Stomach (tissue), 9 donors: ENCODE measurements around the gene CREB5. TPM values are rescaled to one million over a fixed set of nuclear protein-coding genes. Genes with fewer than 3 reads are reported as not detected.
A peak's percentile ranks its signal among the peaks of the same experiment; 100 is the strongest.

Experiments
- DNase-seq, 2 donors: peaks; one replicate each; pipeline versions ENCODE4 v3.0.0 to v3.0.0-alpha.2; 2013 to 2019
- H3K27ac ChIP-seq, 5 donors: fragments of 200-600 bp in 4 of 5; sonication (generic) in 4 of 5; one replicate each; pipeline ENCODE4 v1.5.1; 2013 to 2019; ENCODE audit warnings: mild to moderate bottlenecking in 1 of 5, moderate library complexity in 1 of 5
- H3K27me3 ChIP-seq, 3 donors: fragments of 200-600 bp; sonication (generic); one replicate each; pipeline ENCODE4 v1.5.1; 2017 to 2019; ENCODE audit warnings: mixed run types in 1 of 3
- H3K36me3 ChIP-seq, 4 donors: fragments of 200-600 bp; sonication (generic); 1 replicate in 3 of 4; 2 replicates in 1 of 4; pipeline ENCODE4 v1.5.1; 2016 to 2019
- H3K4me1 ChIP-seq, 4 donors: fragments of 200-600 bp; sonication (generic); one replicate each; pipeline ENCODE4 v1.5.1; 2016 to 2019
- H3K4me3 ChIP-seq, 4 donors: fragments of 200-600 bp; sonication (generic) in 3 of 4; one replicate each; pipeline ENCODE4 v1.5.1; 2016 to 2019; ENCODE audit warnings: mild to moderate bottlenecking in 1 of 4
- H3K9me3 ChIP-seq, 4 donors: fragments of 200-600 bp; sonication (generic); one replicate each; pipeline ENCODE4 v1.5.1; 2016 to 2019
- CTCF ChIP-seq, 7 experiments: fragments of 450-650 bp in 4 of 7; fragments of 200-600 bp in 3 of 7; sonication (generic) in 3 of 7; IDR thresholded peaks; one replicate each; pipeline ENCODE4 v1.5.1; 2016 to 2019; ENCODE audit warnings: antibody characterized with exemption in 7 of 7, control low read depth in 2 of 7, mild to moderate bottlenecking in 1 of 7
- EP300 ChIP-seq: sonication (generic); formaldehyde crosslinking; IDR thresholded peaks from one replicate; pipeline ENCODE4 v1.6.1; 2017; ENCODE audit warnings: antibody characterized with exemption
- POLR2A ChIP-seq, 4 donors: fragments of 450-650 bp; IDR thresholded peaks; one replicate each; pipeline ENCODE4 v1.6.1; 2016; ENCODE audit warnings: antibody characterized with exemption in 4 of 4, control low read depth in 2 of 4, mild to moderate bottlenecking in 1 of 4, moderate library complexity in 1 of 4
- POLR2AphosphoS5 ChIP-seq, 3 donors: sonication (generic); formaldehyde crosslinking; IDR thresholded peaks; one replicate each; pipeline ENCODE4 v1.6.1; 2016; ENCODE audit warnings: antibody characterized with exemption in 3 of 3
- whole genome bisulfite sequencing, 5 donors: extraction: QIAGEN DNeasy Blood & Tissue Kit in 3 of 5; methylation state at CpG; one replicate each; pipeline versions ENCODE4 v1.1.5 to v1.1.7; 2013 to 2018; 5-methylcytosine and 5-hydroxymethylcytosine counted together
- intact Hi-C: fragments of 100-400 bp; cut with DNase I; formaldehyde crosslinking; loops from one replicate; pipeline ENCODE4 v1.15.1; 2023; ENCODE audit warnings: low total_unique reads
- polyA plus RNA-seq, 3 donors: library from polyadenylated mRNA; stranded (reverse); fragments of 200-250 nt; gene quantifications; one replicate each; pipeline ENCODE4 v1.2.3, GENCODE V29; 2013
- total RNA-seq, 5 donors: library from RNA; depleted of rRNA; stranded (reverse); fragments of >200 nt; gene quantifications; one replicate each; pipeline versions ENCODE4 v1.1.0 to v1.2.3, GENCODE V29; 2014 to 2016
- donor health status: healthy with polysubstance abuse.
- donor health status: Bipolar disorder and iron deficiency.
- donor health status: healthy.

The CREB5 gene
- total and polyA plus RNA-seq, 8 donors = 0.68 to 30.3 (median 1.5) TPM; not detected in 1

GRCh38 chr7:28418966-28419365 lies 6.6 kb downstream of the CREB5 start:
- Histone ChIP-seq H3K27ac (no peak overlapping the region), H3K4me1 (peaks cover 0 to 5% (median 0%) of the 10 kb centered on the region in 4 donors)

DNA sequence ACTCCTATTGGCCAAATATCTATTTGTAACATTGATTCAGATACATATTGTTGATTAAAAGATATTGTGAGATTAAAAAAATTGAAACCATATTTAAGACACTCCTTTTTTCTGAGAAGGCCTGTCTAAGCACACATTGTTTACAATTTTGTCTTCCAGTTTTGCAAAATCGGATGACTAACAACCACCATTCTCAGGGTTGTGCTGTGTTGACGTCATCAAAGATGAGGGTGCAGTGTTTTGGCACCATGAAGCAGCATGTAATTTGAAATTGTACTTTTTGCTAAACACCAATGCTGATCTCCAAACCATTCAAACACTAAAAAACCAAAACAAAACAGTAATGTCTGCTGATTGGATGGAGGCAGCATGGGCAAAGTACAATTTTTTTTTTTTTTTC lies 7.4 kb downstream of the CREB5 start:
- Histone ChIP-seq H3K9me3 (no peaks in the 10 kb centered on the region), H3K27ac (no peak overlapping the region), H3K4me3 (no peak overlapping the region), H3K36me3 (no peaks in the 10 kb centered on the region), H3K4me1 (peaks cover 0 to 5% (median 0%) of the 10 kb centered on the region in 4 donors), H3K27me3 (peaks cover 0 to 15% (median 0%) of the 10 kb centered on the region in 3 donors)
- intact Hi-C loops = loop anchor here (10.0 kb wide), 1 partner anchor 255 kb away; no protein-coding TSS in a partner anchor
- 64 to 84% (median 65%) methylated on average over 2 of the region's 2 CpGs for WGBS, 5 donors
- TF ChIP-seq EP300 = no peak
- peak in 2 of 3 donors; percentile 26 to 38 for TF ChIP-seq POLR2AphosphoS5 (IDR thresholded peaks at IDR 0.05)
- TF ChIP-seq CTCF (IDR thresholded peaks at IDR 0.05) = no peak
- TF ChIP-seq POLR2A (IDR thresholded peaks at IDR 0.05) = no peak
- DNase-seq = no peak

More at GRCh38 chr7:28418966-28419365, 6.6 kb downstream of the CREB5 start:
- DNase-seq = no peak
- WGBS, 5 donors = 69 to 84% (median 76%) methylated on average over 1 of the region's 1 CpG
- intact Hi-C loops = loop anchor here (10.0 kb wide), 1 partner anchor 256 kb away; no protein-coding TSS in a partner anchor
- Histone ChIP-seq H3K4me3 (no peak overlapping the region), H3K27me3 (peaks cover 0 to 21% (median 0%) of the 10 kb centered on the region in 3 donors), H3K36me3 (no peaks in the 10 kb centered on the region), H3K9me3 (no peaks in the 10 kb centered on the region)
- TF ChIP-seq CTCF (IDR thresholded peaks at IDR 0.05) (no peak), POLR2AphosphoS5 (IDR thresholded peaks at IDR 0.05) (no peak), EP300 (no peak), POLR2A (IDR thresholded peaks at IDR 0.05) (no peak)

- DNase-seq = no peak
- no peaks in the 10 kb centered on the region for H3K9me3 ChIP-seq
- H3K36me3 ChIP-seq = no peaks in the 10 kb centered on the region
- TF ChIP-seq EP300 = no peak
- H3K4me1 ChIP-seq = peaks cover 0 to 5% (median 0%) of the 10 kb centered on the region in 4 donors
- peaks cover 0 to 5% (median 0%) of the 10 kb centered on the region in 3 donors for H3K27me3 ChIP-seq
- no peak overlapping the region for H3K27ac ChIP-seq
- intact Hi-C loops = no loop called here
- no peak overlapping the region for H3K4me3 ChIP-seq
These were observed 10.8 kb downstream of the CREB5 start for GRCh38 chr7:28423112-28423511.

GRCh38 chr7:28423918-28424514 lies 11.7 kb downstream of the CREB5 start:
- no peak for TF ChIP-seq CTCF (IDR thresholded peaks at IDR 0.05)
- TF ChIP-seq POLR2A (IDR thresholded peaks at IDR 0.05) = no peak
- TF ChIP-seq POLR2AphosphoS5 (IDR thresholded peaks at IDR 0.05) = no peak
- TF ChIP-seq EP300 = no peak
- no peaks in the 10 kb centered on the region for H3K36me3 ChIP-seq
- no peak for DNase-seq
- intact Hi-C loops = no loop called here
- no peaks in the 10 kb centered on the region for H3K9me3 ChIP-seq
- H3K27me3 ChIP-seq = peaks cover 0 to 5% (median 0%) of the 10 kb centered on the region in 3 donors
- no peak overlapping the region for H3K27ac ChIP-seq
- H3K4me3 ChIP-seq = no peak overlapping the region
- 78 to 88% (median 82%) methylated on average over 3 to 4 of the region's 4 CpGs for WGBS, 5 donors
- no peaks in the 10 kb centered on the region for H3K4me1 ChIP-seq

- WGBS, 5 donors = 93 to 100% (median 100%) methylated on average over 1 of the region's 1 CpG
- no peak overlapping the region for H3K4me3 ChIP-seq
These were observed 13.2 kb downstream of the CREB5 start for GRCh38 chr7:28425496-28425895.

More at GRCh38 chr7:28425496-28425895, 13.2 kb downstream of the CREB5 start:
- H3K27ac ChIP-seq = no peak overlapping the region
- H3K27me3 ChIP-seq = peaks cover 0 to 5% (median 0%) of the 10 kb centered on the region in 3 donors
- intact Hi-C loops = no loop called here
- H3K36me3 ChIP-seq = no peaks in the 10 kb centered on the region
- H3K4me1 ChIP-seq = no peaks in the 10 kb centered on the region
- TF ChIP-seq EP300 = no peak
- H3K9me3 ChIP-seq = no peaks in the 10 kb centered on the region
- no peak for DNase-seq
